ENCODE results near the gene CTPS1. TPM values are rescaled to one million over a fixed set of nuclear protein-coding genes. Genes with fewer than 3 reads are reported as not detected.

Gene CTPS1
- total RNA-seq, 1 experiment from 2014 or later, result 166 TPM

- Histone ChIP-seq H3K4me3 (ENCODE audit: low read depth in 2 of 2, low read length in 2 of 2) (no peak overlapping the region), H3K27me3 (ENCODE audit: control insufficient read depth, insufficient read depth, low read length) (no peaks in the 10 kb centered on the region), H3K4me1 (ENCODE audit: control insufficient read depth, insufficient read depth, low read length) (peaks cover 26% of the 10 kb centered on the region), H3K36me3 (ENCODE audit: control insufficient read depth, insufficient read depth, low read length) (peaks cover 16% of the 10 kb centered on the region), H3K27ac (ENCODE audit: low read length) (no peak overlapping the region), H3K9me3 (ENCODE audit: control insufficient read depth, insufficient read depth, low read depth, low read length) (no peaks in the 10 kb centered on the region)
- no TSS peak for BruUV-seq (replicated peaks)
- ChIA-PET POLR2A (no interaction called here), CTCF (no interaction called here)
- TF ChIP-seq CTCF (IDR thresholded peaks at IDR 0.05) (no peak), SIN3A (IDR thresholded peaks at IDR 0.05; ENCODE audit: borderline replicate concordance, insufficient read depth, low read depth, low read length) (no peak), TCF7L2 (IDR thresholded peaks at IDR 0.05; ENCODE audit: low read depth, low read length) (no peak), REST (IDR thresholded peaks at IDR 0.05; ENCODE audit: insufficient read depth in 1 of 2, low read depth in 2 of 2, low read length in 1 of 2) (no peak), POLR2AphosphoS5 (IDR thresholded peaks at IDR 0.05; ENCODE audit: low read depth, low read length) (no peak; the same call in 1 of the 2 replicates)
- intact Hi-C loops (cut with micrococcal nuclease; ENCODE audit: unreplicated experiment), result no loop called here
- DNase-seq (ENCODE audit: low read depth, low spot score) (no peak), ATAC-seq (0 out of 2 replicates have a peak, but pooled peaks have one; percentile 3)
- in situ Hi-C loops (cut with HindIII; ENCODE audit: low pct_unique_long_range_greater_than_20kb, low sequenced_read_pairs), result no loop called here
Observed at GRCh38 chr1:41015897-41016470, 36.5 kb downstream of the CTPS1 start.

GRCh38 chr1:41017141-41018017 lies 37.9 kb downstream of the CTPS1 start:
- in situ Hi-C loops (cut with HindIII; ENCODE audit: low pct_unique_long_range_greater_than_20kb, low sequenced_read_pairs) (no loop called here), intact Hi-C loops (cut with micrococcal nuclease; ENCODE audit: unreplicated experiment) (no loop called here)
- no TSS peak for BruUV-seq (replicated peaks)
- no peak for TF ChIP-seq TCF7L2 (IDR thresholded peaks at IDR 0.05; ENCODE audit: low read depth, low read length)
- no peak for TF ChIP-seq SIN3A (IDR thresholded peaks at IDR 0.05; ENCODE audit: borderline replicate concordance, insufficient read depth, low read depth, low read length)
- TF ChIP-seq POLR2AphosphoS5 (IDR thresholded peaks at IDR 0.05; ENCODE audit: low read depth, low read length), result no peak
- no peak for TF ChIP-seq REST (IDR thresholded peaks at IDR 0.05; ENCODE audit: insufficient read depth in 1 of 2, low read depth in 2 of 2, low read length in 1 of 2)
- no peak for TF ChIP-seq CTCF (IDR thresholded peaks at IDR 0.05)
- CTCF ChIA-PET, result no interaction called here
- no peak overlapping the region for H3K27ac ChIP-seq (ENCODE audit: low read length)
- H3K27me3 ChIP-seq (ENCODE audit: control insufficient read depth, insufficient read depth, low read length), result no peaks in the 10 kb centered on the region
- H3K4me1 ChIP-seq (ENCODE audit: control insufficient read depth, insufficient read depth, low read length), result peaks cover 35% of the 10 kb centered on the region
- POLR2A ChIA-PET, result no interaction called here
- DNase-seq (ENCODE audit: low read depth, low spot score) (no peak), ATAC-seq (no peak)
- peaks cover 8% of the 10 kb centered on the region; the same call in 1 of the 2 replicates for H3K36me3 ChIP-seq (ENCODE audit: control insufficient read depth, insufficient read depth, low read length)
- H3K4me3 ChIP-seq (ENCODE audit: low read depth in 2 of 2, low read length in 2 of 2), result no peak overlapping the region
- no peaks in the 10 kb centered on the region for H3K9me3 ChIP-seq (ENCODE audit: control insufficient read depth, insufficient read depth, low read depth, low read length)

Measured in Panc1 (cell line).